NOMO-1 (cell line): ENCODE data around the gene AFF3.

Experiments used
- DNase-seq, 2 experiments: peaks; one replicate each; lab custom pipeline; 2025; ENCODE audit not compliant: unreplicated experiment in 2 of 2; lab: John Stamatoyannopoulos, UW

Gene AFF3

DNA sequence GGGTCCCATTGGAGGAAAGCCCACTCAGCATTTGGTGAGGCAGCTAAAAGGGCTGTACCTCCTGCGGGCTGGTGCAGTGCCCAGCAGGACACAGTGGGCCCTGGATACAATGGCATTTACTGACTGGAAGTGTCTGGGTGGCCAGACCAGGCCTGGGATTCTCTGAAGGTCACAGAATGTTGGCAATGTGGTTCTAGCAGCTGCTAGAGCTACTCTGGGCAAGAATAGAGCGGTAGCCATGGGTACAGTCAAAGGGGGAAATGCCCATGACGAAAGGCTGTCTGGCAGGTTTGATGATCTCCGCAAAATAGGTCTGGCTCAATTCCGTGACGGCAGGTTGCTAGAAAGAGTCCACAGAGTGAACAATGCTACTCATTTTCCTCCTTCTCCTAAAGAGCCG lies 241.8 kb downstream of the AFF3 start:
- DNase-seq, result no peak

DNA sequence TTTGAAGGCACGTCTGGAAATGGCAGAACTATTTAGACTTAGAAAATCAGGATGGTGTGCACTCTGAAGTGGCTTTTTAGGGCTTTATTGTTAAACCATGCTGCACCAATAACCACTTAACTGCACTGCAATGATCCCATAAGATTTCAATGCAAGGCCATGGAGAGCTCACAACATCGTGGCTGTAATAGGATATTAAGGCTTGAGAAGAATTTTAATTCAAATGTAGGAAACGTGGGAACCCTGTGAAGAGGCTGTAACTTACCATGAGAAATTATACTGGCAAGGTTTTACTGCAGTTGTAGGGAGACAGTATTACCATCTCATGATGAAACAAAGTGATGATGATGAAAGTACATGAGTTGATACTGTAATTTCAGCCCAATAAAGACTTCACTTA lies 242.5 kb downstream of the AFF3 start:
- DNase-seq, result no peak

DNA sequence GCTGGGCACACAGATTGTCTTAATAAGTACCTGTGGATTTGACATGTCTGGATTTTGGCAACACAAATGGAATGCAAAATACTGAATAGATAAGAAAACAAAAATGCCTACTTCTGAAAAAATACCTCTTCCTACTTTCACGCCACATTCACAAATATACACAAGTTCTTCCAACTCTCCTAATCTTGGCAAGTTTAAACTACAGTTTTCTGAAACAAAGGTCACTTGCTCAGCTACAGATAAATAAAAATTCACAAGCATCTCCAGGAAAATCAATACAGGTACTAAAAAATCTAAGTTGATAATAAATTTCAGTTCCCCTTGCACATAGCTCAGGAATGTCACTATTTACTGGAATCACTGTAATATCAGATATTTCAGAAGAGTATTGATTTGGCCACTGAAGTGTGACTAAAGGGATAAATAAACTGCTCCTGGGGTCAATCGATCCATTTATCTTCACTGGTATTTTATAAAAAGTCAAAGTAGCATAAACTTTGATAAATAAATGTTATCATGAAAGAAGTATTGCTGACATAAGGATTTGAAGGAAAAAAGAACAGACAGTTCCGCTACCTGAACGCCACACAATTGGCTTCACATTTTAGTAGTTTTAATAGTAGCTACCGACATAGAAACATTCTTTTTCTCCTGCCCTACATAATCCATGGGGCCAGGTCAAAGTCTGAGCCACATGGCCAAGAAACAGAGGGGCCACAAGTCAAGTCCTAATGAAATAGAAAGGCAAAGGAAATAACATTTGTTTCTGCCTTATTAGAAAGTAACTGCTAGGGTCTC lies 243.1 kb downstream of the AFF3 start:
- DNase-seq, result no peak

DNA sequence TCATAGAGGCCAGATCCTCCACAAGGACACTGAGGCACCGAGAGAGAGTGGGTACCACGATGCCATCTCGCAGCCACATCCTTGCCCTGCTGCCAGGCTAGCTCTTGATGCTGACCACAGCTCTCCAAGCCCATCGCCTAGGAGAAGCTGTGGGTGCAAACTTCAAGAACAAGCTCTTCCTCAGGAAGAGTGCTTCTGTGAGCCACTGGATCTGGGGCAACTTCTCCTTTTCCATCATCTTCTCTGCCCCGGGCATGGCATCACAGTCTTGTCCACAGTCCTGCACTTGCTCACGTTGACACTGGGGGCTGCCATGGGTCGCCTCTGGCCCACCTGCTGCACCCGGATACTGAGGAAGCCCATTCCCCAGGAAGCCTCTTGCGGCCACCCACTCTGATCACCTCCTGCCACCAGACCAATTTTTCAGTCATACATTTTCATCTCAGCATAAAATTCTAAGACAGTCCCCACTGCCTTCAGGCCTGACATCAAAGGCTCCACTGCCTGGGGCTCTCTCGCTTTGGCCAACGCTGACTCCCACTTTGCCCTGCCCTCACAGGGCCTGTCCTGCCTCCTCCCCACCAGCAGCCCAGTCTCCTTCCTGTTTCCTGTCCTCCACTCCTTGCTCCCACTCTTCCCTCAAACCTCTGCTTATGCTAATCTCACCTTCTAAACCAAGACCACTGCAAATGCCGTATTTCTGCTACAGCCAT lies 243.9 kb downstream of the AFF3 start:
- no peak for DNase-seq

DNA sequence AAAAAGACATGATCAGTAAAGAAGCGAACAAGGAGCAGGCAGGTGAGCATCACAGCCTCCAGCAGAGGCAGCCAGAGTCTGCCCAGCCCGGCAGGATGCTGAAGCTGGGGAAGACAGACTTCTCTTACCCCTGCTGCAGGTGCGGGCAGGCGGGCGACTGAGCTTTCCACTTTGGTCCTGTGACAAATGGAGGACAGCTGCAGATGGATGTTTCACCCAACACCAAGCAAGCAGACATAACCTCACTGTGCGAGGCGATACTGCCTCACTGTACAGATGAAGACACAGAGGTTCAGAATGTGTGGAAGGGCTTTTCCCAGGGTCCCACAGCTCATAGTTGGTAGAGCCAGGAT lies 251.0 kb downstream of the AFF3 start:
- no peak for DNase-seq

DNA sequence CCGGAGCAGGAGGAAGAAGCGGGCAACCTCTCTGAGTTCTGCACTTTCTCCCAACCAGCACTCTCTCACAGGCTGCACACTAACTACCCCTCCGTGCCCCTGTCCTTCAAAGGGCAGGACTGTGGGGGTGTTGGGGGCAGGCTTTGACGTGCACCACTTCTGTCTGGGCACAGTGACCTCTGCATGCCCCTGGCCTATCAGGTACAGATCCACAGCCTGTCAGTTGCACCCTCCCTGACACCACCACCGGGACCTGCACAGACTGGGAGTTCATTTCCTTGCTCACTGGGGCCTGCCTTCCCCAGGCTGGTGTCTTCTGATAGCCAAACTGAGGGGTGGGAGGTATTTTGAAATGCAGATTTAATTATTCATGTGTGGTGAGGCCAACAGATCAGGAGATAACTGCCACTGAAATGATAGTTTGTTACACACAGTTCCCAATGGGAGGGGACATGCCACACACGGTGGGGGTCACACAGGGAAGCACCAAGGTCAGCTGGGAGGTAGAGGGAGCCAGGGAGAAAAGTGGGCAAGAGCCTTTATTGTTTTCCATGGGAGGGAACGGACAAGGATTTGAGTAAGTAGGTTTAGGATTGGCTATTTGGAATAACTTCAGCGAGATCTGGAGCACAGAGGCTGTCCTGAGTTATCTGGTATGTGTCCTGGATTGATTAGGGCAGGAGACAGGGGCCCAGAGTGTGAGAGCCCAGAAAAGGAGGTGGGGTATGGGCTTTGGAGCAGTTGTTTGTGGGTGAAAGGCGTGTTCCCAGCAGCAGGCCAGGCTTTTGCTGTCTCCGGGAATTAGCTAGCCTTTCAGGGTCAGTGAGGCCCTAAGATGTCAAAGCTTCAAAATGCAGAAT lies 251.6 kb downstream of the AFF3 start:
- no peak for DNase-seq

DNA sequence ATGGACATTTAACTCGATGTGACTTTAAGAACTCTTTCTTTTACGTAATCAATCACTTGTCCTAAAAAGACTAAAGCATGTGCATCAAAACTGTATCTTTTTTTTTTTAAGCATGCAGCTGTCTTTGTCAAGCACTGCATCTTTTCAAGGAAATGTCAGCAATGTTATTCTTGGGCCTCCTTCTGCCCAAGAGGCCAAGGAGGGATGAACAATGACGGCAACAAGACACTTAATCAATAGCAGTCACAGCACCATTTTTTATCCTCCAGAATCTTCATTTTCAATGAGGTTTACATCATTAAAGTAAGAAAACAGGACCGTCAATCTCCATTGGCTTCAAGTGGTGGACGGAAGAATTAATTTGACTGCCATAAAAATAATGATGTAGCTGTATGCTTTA lies 253.8 kb downstream of the AFF3 start:
- no peak for DNase-seq

DNA sequence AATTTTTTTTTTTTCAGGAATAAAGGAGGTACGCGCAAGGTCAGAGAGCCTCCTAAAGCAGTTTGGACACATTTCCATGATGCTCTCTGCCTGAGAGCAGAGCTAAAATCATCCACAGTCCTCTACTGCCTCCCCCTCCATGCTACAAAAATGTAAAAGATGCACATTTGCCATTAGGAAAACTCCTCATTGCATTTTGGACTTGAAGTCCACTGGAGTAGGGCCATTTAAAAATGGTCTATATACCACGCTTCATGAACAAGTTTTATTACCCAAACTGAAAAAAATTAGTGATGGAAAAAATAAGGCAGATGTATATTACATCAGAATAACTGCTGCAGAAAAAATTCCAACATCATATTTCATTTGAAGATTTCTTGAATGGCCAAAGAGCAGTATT lies 256.0 kb downstream of the AFF3 start:
- no peak for DNase-seq

DNA sequence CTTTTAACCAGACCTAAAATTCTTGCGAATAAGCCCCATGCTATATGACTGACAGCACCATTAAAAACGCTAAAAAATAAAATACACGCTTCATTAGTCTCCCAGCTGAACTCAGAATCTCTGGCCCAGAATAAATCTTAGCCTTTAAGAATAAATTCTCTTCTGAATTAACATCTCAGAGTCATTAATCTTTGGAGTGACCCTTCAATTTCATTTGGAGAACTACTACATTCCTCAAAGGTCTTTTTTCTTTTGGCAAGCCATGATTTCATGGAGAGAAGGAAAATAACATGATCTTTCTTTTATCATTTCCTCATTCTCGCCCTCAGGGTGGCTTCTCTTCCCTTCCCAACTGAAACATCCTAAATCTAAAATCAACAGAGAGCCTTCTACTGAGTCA lies 259.0 kb downstream of the AFF3 start:
- DNase-seq, result no peak

DNA sequence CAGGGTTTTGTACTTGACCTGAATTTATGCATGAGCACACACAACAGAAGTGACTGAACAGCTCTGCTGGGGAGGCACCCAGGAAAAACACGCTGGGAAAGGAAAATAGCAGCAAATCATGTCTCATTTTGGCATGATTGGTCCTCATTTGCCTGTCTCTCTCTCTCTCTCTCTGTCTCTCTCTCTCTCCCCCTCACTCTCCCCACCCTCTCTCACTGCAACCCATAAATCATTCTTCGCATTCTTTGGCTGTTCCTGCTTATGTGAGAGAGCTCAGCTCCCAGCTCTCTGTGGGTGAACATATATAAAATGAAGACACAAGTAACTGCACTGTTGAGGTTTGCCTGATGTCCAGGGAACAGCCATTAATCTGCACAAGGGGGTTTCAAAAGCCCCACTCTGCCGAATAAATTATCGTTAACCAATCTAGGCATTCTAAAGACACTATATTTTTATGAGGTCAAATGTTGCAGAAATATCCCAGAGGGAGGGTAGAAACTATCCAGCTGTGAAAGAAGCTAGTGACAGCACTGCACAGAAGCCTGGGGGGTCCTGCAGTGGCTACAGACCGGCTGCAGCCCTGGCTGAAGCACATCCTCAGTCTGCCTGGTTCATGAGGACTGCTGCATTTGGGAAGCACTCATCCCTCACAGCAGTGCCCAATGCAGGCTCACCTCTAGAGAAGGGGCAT lies 260.3 kb downstream of the AFF3 start:
- no peak for DNase-seq

DNA sequence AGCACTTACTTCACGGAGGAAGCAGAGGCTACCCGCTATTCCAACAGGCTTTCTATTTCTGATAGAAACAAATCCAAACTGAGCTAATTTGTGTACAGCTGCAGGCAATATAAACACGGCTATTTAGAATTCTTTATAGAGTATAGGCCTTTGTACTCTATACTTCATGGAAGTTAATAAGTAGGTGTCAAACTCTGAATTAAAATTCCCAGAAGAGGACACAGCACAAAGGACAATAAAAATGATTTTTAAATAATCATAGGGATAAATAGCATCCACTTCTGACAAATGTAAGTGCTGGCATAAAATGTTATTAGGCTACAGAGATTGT lies 261.5 kb downstream of the AFF3 start:
- no peak for DNase-seq

DNA sequence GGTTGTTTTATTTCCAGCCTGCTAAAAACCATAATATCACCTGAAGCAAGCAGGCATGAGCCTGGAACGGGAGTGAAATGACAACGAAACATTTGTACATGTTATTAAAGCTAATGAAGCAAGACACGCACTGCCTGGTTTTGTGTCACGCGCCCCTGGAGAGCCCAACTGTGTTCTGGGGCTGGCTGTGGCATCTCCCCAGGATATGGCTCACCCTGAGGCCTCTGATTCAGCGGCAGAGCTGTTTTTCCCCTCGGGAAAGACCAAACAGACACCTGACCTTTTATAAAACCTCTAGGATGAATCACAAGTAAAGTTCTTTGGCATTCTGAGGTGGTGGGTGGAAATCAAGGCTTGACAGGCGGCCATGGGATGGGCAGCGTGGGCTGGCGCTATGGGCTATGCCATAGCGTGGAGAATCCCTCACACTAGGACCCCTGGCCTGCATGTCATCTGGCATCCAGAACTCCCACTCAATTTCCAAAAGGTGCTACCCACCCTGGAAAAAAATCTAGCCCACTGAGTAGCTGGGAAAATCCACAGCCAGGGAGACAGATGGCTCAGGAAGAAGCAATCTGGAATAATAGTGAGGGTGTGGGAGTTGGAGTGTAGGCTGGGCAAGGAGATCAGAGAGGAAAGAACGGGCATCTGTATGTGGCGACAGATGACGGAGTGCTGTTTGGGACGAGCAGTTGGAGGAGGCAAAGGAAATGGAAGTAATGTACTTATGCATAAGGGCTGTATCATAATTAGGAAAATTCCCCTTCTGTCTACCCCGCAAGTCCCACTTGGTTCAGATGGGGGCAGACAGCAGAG lies 262.0 kb downstream of the AFF3 start:
- no peak for DNase-seq

DNA sequence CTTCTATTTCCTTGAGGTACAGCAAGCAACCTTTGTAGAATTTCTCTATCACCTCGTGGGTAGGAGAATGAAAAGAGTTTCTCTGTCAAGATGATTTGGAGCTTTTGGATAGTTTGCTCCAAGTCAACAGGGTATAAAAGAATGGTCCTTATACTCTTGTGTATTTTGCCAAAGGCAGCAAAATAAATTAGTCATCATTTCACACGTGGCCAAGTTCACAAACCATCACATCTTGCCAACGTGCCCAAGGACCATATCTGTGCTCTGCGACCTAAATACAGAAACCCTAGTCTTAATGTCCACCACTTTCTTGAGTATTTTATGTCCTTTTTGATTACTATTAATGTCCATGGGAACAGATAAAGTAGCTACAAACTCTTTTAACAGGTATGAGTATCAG lies 262.9 kb downstream of the AFF3 start:
- DNase-seq, result no peak

DNA sequence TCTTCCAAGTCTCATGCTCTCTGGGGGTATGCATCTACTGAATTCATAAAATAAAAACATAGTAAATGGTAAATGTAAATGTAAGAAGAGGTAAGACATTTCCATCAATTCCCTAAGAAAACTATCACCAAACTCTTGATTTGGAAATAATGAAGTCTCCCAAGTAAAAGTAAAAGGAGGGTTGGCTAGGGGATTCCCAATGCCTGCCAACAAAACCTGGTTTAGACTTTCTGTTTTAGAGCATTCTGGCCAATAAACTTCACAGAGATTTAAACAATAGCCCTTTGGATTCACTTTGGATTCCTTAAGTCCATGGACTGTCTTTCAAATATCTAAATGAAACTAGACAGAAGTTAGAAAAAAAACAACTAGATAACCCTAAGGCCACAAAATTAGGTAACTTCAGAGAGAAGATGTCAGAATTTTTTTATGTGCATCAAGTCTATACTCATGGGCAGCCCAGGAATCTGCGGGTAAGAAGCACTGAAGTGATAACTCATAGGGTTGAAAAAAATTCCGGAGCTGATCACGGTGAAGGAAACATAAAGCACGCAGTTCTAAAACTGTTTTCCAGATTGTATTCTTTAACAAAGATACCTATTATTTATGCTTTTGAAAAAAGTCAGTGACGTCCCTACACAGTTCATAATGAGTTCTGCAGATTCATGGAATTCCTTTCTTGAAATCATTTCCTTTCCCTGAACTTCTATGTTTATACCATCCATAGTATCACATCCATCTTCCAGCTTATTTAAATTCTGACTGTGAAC lies 263.6 kb downstream of the AFF3 start:
- no peak for DNase-seq

DNA sequence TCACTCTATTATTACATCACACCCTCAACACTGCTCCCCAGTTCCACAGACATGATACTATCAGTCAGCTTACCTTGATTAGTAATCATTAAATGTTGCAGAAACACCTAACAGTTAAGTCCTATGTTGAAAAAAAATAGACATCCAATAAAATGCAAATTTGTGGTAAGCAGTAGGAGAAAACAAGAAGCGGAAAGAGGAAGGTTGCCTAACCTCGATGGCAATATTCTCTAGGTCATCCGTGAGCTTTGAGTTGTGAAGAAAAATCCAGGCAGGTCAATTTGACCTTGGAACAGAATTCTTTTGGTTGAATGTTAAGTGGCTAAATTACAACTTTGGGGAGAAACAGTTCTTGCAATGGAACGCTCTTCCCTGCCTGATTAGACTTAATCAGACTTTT lies 264.4 kb downstream of the AFF3 start:
- DNase-seq, result peak; percentile 75 to 83

DNA sequence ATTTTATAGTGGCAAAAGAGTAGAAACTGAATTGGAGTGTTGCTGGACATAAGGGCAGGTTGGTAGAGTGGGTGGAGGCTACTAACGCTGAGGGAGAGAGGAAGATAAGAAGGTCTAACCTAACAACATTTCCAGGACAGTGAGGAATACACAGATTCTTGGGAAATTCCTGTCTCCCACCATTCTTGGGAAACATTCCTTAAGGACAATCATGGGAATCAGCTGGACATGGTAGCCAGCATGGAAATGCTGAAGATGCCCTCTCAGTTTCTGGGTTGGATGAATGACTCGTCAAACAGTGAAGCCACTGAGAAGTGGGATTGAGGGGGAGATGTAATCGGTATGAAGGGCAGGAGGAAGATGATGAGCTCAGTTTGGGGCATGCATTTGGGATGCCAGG lies 265.4 kb downstream of the AFF3 start:
- DNase-seq, result no peak

DNA sequence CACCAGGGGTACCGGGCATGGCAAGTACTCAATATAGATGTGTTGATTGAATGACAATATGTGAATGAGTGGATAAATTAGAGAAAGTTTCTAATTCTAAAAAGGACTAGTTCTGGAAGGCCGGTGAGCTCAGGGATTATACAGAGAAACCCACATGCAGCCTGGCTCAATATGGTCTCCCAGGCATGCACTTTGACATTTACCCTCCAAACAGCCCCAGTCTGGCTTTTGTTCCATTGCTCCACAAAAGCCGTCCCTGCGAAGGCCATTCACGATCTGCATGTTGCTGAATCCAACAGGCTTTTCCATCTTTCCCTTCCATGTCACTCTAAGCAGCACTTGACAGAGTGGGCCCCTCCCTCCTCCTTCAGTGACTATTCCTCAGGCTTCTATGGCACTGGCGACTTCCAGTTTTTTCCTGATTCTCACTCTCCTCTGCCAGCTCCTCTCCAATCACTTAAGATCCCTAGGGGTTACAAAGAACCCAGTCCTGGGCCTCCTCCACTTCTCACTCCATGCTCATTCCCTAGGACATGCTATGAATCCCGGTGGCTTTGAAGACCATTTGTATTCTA lies 266.7 kb downstream of the AFF3 start:
- no peak for DNase-seq

DNA sequence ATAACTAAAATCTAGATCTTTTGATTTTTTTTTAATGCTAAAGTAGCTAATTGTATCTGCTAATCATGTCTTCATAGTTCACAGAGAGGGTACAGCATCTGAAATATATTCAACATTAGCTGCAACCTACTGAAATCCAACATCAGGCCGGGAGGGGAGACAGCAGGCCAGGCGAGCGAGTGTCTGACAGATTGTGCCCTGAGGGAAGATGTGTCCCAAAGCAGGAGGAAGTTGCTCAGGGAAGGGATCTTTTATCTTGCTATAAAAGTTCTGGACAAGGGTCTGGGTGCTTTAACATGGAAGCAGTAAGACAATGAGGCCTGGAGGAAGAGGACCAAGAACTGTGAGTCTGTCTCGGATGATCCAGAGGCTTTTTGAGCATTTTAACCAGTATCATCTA lies 274.1 kb downstream of the AFF3 start:
- no peak for DNase-seq

DNA sequence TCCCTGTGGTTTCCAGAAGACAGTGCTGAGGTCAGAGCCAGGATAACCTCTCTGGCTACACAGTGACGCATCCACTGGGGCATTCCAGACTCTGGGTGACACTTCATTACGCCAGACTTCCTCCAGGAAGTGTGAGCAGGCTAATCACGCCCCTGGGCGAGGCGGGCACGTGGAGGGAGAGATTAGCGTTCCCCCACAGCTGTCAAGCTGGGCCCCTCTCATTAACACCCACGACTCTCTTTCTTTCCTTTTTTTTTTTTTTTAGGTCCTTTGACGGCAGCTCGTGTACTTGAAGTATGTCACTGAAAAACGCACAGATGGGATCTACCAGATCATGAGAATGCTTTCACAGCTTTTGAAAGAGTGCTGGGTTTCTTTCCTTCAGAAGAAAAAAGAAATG lies 274.6 kb downstream of the AFF3 start:
- no peak for DNase-seq
